ENCODE data around the gene DNM3.

GRCh38 chr1:172054172-172054571 is 212.9 kb downstream of the DNM3 start:
- TF ChIP-seq CTCF (IDR thresholded peaks at IDR 0.05 in 2 of 3, conservative IDR thresholded peaks at IDR 0.05 in 1 of 3; ENCODE audit: insufficient read depth in 2 of 3, low read depth in 1 of 3, low read length in 3 of 3) (no peak), TEAD4 (IDR thresholded peaks at IDR 0.05; ENCODE audit: low read length) (no peak), TEAD4 (CRISPR knock-in tag; IDR thresholded peaks at IDR 0.05; ENCODE audit: borderline replicate concordance) (no peak), TBP (optimal IDR thresholded peaks at IDR 0.05; ENCODE audit: low read depth, low read length) (no peak), POLR2A (conservative IDR thresholded peaks at IDR 0.05) (no peak), ATF3 (IDR thresholded peaks at IDR 0.05) (no peak), ATF3 (CRISPR knock-in tag; conservative IDR thresholded peaks at IDR 0.05) (no peak)
